WERI-Rb-1 (cell line): Measurements from ENCODE around the gene CRX.

Experiments used
- DNase-seq: peaks from one replicate; pipeline ENCODE4 v3.0.0-alpha.2; 2020
- H3K27ac ChIP-seq: fragments of 250-450 bp; sonication (Bioruptor Pico); 2 replicates; pipeline ENCODE4 v1.5.1; 2020; ENCODE audit warnings: mild to moderate bottlenecking, moderate library complexity
- H3K27me3 ChIP-seq: fragments of 250-450 bp; sonication (Bioruptor Pico); 2 replicates; pipeline ENCODE4 v1.5.1; 2021; ENCODE audit warnings: mild to moderate bottlenecking, low read depth, moderate library complexity; ENCODE audit not compliant: insufficient read depth, severe bottlenecking
- H3K36me3 ChIP-seq: fragments of 250-450 bp; sonication (Bioruptor Pico); 2 replicates; pipeline ENCODE4 v1.5.1; 2020; ENCODE audit warnings: mild to moderate bottlenecking, moderate library complexity
- H3K4me3 ChIP-seq: 2 replicates; pipeline ENCODE4 v1.5.1; 2011; ENCODE audit warnings: low read depth, mild to moderate bottlenecking, control low read depth, low read length
- H3K9me3 ChIP-seq: fragments of 250-450 bp; sonication (Bioruptor Pico); 2 replicates; pipeline ENCODE4 v1.5.1; 2021; ENCODE audit warnings: mild to moderate bottlenecking, moderate library complexity; ENCODE audit not compliant: severe bottlenecking
- TF ChIP-seq, protein P1 (sequence below): IDR thresholded peaks from 2 replicates; pipeline ENCODE4 v1.5.1; 2011; ENCODE audit warnings: low read depth, mild to moderate bottlenecking, control low read depth, inconsistent platforms, low read length

Gene CRX

DNA sequence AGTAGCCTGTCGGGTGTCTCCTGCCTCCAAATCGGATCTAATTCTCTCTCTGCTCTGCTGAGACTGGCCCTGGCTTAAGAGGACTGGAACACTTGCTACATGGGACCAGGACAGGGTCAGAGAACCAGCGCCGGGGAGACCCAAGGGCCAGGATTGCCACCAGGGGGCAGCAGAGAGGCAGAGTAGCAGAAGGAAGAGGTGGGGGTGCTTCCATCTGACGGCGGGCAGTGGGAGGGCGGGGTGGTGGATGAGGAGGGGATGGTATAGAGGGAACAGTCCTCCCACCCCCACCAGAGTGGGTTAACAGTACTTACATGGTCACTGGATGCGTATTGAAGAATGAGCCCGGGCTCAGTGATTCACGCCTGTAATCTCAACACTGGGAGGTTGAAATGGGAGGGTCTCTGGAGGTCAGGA, 31.3 kb upstream of the CRX start:
- H3K27me3 ChIP-seq: no peaks in the 10 kb centered on the region
- H3K36me3 ChIP-seq: peaks cover 6% of the 10 kb centered on the region
- peak overlapping the region; percentile 78 for H3K27ac ChIP-seq
- peaks cover 16% of the 10 kb centered on the region for H3K9me3 ChIP-seq
- DNase-seq: peak; percentile 100
- TF ChIP-seq, protein P1, sequence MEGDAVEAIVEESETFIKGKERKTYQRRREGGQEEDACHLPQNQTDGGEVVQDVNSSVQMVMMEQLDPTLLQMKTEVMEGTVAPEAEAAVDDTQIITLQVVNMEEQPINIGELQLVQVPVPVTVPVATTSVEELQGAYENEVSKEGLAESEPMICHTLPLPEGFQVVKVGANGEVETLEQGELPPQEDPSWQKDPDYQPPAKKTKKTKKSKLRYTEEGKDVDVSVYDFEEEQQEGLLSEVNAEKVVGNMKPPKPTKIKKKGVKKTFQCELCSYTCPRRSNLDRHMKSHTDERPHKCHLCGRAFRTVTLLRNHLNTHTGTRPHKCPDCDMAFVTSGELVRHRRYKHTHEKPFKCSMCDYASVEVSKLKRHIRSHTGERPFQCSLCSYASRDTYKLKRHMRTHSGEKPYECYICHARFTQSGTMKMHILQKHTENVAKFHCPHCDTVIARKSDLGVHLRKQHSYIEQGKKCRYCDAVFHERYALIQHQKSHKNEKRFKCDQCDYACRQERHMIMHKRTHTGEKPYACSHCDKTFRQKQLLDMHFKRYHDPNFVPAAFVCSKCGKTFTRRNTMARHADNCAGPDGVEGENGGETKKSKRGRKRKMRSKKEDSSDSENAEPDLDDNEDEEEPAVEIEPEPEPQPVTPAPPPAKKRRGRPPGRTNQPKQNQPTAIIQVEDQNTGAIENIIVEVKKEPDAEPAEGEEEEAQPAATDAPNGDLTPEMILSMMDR: peak; percentile 75
- no peak overlapping the region for H3K4me3 ChIP-seq

DNA sequence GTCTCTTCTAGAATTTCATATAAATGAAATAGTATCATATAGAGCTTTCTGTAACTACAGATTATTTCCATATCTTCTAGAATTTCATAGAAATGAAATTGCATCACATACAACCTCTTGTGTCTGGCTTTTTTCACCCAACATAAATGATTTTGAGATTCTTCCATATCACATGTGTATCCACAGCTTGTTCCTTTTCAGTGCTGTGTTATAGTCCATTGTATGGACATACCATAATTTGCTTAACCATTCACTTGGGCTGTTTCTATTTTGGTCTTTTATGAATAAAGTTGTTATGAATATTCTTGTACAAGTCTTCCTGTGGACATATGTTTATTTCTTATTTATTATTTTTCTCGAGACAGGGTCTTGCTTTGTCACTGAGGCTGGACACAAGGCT, 29.1 kb upstream of the CRX start:
- no peak for DNase-seq
- Histone ChIP-seq H3K27me3 (no peaks in the 10 kb centered on the region), H3K36me3 (no peaks in the 10 kb centered on the region; the same call in 1 of the 2 replicates), H3K27ac (no peak overlapping the region), H3K4me3 (no peak overlapping the region), H3K9me3 (peaks cover 16% of the 10 kb centered on the region)
- TF ChIP-seq, protein P1: no peak

DNA sequence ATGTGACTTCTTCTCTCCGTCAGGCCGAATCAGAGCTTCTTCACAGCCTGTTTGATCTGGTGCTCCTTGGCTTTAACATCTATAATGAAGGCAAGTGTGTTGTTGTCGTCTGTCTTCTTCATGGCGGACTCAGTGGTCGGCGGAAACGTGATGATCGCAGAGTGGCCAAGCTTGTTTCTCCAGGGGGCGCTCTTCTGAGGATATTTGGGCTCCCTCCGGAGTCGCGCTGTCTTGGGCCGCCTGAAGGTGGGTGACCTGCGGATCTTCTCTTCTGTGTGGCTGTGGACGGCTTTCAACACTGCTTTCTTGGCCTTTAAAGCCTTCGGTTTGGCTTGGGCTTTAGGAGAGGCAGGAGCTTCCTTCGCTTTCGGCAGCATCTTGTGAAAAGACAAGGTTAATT, 27.2 kb upstream of the CRX start:
- DNase-seq: no peak
- TF ChIP-seq, protein P1: peak; percentile 21; the same call in 1 of the 2 replicates
- Histone ChIP-seq H3K36me3 (no peaks in the 10 kb centered on the region), H3K27ac (no peak overlapping the region), H3K27me3 (no peaks in the 10 kb centered on the region), H3K4me3 (no peak overlapping the region), H3K9me3 (peaks cover 13% of the 10 kb centered on the region)

DNA sequence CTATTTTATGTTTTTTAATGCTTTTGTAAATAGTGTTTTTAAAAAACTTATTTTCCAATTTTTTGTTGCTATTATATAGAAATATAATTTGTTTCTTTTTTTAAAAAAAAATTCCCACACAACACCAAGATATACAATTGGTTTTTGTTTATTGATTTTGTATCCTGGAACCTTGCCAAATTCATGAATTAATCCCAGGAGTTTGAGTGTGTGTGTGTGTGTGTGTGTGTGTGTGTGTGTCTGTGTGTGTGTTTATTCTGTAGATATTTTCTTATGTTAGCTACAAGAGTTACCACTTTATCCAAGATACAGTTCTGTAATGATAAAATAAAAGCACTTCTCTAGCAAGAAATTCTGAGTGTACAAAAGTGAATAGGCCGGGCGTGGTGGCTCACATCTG, 25.0 kb upstream of the CRX start:
- H3K9me3 ChIP-seq: peaks cover 13% of the 10 kb centered on the region
- H3K36me3 ChIP-seq: no peaks in the 10 kb centered on the region
- H3K27me3 ChIP-seq: no peaks in the 10 kb centered on the region
- TF ChIP-seq, protein P1: no peak
- H3K27ac ChIP-seq: peak overlapping the region; percentile 99
- H3K4me3 ChIP-seq: no peak overlapping the region
- DNase-seq: no peak

DNA sequence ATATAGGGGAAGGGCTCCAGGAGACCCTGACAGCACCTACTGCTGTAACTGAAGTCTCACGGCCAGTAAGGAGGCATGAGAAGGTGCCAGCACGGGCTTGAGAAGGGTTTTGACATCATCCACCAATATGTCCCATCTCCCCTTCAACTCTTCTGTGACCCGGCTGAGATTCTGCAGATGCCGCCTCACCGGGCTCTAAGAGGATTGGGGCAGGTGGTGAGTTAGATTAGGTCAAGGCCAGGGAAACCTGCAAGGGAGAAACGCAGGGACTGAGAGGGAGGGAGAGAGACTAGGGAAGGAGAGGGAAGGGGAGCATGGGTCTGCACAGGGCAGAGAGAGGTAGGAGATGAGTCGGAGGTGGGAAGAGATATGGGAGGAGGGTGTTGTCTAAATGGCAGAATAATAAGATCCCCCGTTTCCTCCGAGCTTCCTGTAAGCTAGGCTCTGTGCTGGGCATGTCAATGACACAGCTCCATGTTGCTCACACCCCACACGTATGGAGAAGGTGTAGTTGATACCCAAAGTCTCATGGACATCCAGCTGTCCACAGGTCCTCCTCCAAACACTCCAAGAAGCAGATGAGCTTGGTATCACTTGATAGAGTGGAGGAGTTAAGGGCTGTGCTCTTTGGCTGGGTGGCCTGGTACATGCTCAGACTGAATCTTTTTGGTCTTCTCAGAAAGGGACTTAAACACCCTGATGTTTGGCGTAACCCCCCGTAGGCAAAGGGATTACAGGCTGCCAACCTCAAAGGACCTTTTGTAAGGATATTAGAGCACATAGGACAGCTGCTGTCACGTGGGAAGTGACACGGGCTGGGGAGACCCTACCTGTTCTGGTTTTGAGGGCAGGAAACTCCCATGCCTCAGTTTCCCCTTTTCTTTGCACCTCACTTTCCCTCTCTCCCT, 23.5 kb upstream of the CRX start:
- peak overlapping the region; percentile 99 for H3K27ac ChIP-seq
- H3K9me3 ChIP-seq: no peaks in the 10 kb centered on the region
- no peaks in the 10 kb centered on the region for H3K36me3 ChIP-seq
- no peaks in the 10 kb centered on the region for H3K27me3 ChIP-seq
- TF ChIP-seq, protein P1: no peak
- DNase-seq: peak; percentile 95
- H3K4me3 ChIP-seq: peak overlapping the region; percentile 33
